MG63 (cell line): ENCODE measurements around the gene FGF6. TPM values are rescaled to one million over a fixed set of nuclear protein-coding genes. Genes with fewer than 3 reads are reported as not detected.
"Not testable (repeated sequence)": the region's sequence is repeated elsewhere in the genome, so short reads cannot be mapped to it uniquely, and the experiment has no call there.

Source experiments
- DNase-seq: peaks from one replicate; pipeline ENCODE4 v3.0.0-alpha.2; 2020
- H3K27me3 ChIP-seq: fragments of 250-450 bp; sonication (Bioruptor Pico); 2 replicates; pipeline ENCODE4 v1.5.1; 2020; ENCODE audit warnings: mild to moderate bottlenecking, moderate library complexity
- H3K36me3 ChIP-seq: fragments of 250-450 bp; sonication (Bioruptor Pico); 2 replicates; pipeline ENCODE4 v1.5.1; 2020; ENCODE audit warnings: mild to moderate bottlenecking, moderate library complexity
- H3K4me3 ChIP-seq: fragments of 250-450 bp; sonication (Bioruptor Pico); 2 replicates; pipeline ENCODE4 v1.5.1; 2020; ENCODE audit warnings: mild to moderate bottlenecking, moderate library complexity
- H3K9me3 ChIP-seq: fragments of 250-450 bp; sonication (Bioruptor Pico); 2 replicates; pipeline ENCODE4 v1.5.1; 2020; ENCODE audit warnings: mild to moderate bottlenecking, moderate library complexity
- total RNA-seq: library from RNA; depleted of rRNA; stranded (reverse); fragments of >200 nt; shearing (Covaris generic); gene quantifications from 2 replicates; pipeline ENCODE4 v1.2.3, GENCODE V29; 2014; ENCODE audit warnings: low replicate concordance; rRNA removed

Gene FGF6
- not detected in 2 replicates for total RNA-seq

- H3K36me3 ChIP-seq, result no peaks in the 10 kb centered on the region
- no peaks in the 10 kb centered on the region for H3K27me3 ChIP-seq
- no peak within 1 kb of the TSS for H3K4me3 ChIP-seq
- no peaks in the 10 kb centered on the region for H3K9me3 ChIP-seq
- DNase-seq, result no peak
These were observed at the start of gene FGF6 for GRCh38 chr12:4445156-4446101. Gene FGF6, minus strand, starts transcription at chr12:4445815. Its CDS starts 245 bp downstream, at chr12:4445570.

- no peak overlapping the region for H3K4me3 ChIP-seq
- H3K27me3 ChIP-seq, result no peaks in the 10 kb centered on the region
- H3K9me3 ChIP-seq, result no peaks in the 10 kb centered on the region
- H3K36me3 ChIP-seq, result peaks cover 13% of the 10 kb centered on the region
- DNase-seq, result no peak
These were observed 45.4 kb upstream of the FGF6 start for GRCh38 chr12:4490973-4491372.

GRCh38 chr12:4489556-4489955, 43.9 kb upstream of the FGF6 start:
- Histone ChIP-seq H3K27me3 (no peaks in the 10 kb centered on the region), H3K9me3 (no peaks in the 10 kb centered on the region), H3K4me3 (no peak overlapping the region), H3K36me3 (peaks cover 10% of the 10 kb centered on the region)
- no peak for DNase-seq

- no peak overlapping the region for H3K4me3 ChIP-seq
- peaks cover 2% of the 10 kb centered on the region; the same call in 1 of the 2 replicates for H3K9me3 ChIP-seq
- DNase-seq, result no peak
- H3K36me3 ChIP-seq, result peaks cover 10% of the 10 kb centered on the region
- no peaks in the 10 kb centered on the region for H3K27me3 ChIP-seq
These were observed 41.4 kb upstream of the FGF6 start for GRCh38 chr12:4486980-4487379.

GRCh38 chr12:4486049-4486699, 40.6 kb upstream of the FGF6 start:
- H3K4me3 ChIP-seq, result no peak overlapping the region
- H3K27me3 ChIP-seq, result no peaks in the 10 kb centered on the region
- H3K36me3 ChIP-seq, result peaks cover 10% of the 10 kb centered on the region
- H3K9me3 ChIP-seq, result peaks cover 2% of the 10 kb centered on the region
- DNase-seq, result no peak

- Histone ChIP-seq H3K9me3 (peaks cover 11% of the 10 kb centered on the region), H3K36me3 (peaks cover 7% of the 10 kb centered on the region), H3K4me3 (no peak overlapping the region), H3K27me3 (no peaks in the 10 kb centered on the region)
- no peak for DNase-seq
These were observed 38.5 kb upstream of the FGF6 start for GRCh38 chr12:4483885-4484823.

GRCh38 chr12:4482936-4483335, 37.3 kb upstream of the FGF6 start:
- H3K36me3 ChIP-seq, result no peaks in the 10 kb centered on the region
- peaks cover 16% of the 10 kb centered on the region for H3K9me3 ChIP-seq
- DNase-seq, result no peak
- H3K27me3 ChIP-seq, result no peaks in the 10 kb centered on the region
- no peak overlapping the region for H3K4me3 ChIP-seq

GRCh38 chr12:4478933-4479332, 33.3 kb upstream of the FGF6 start:
- no peaks in the 10 kb centered on the region for H3K36me3 ChIP-seq
- peaks cover 9% of the 10 kb centered on the region for H3K27me3 ChIP-seq
- no peak overlapping the region for H3K4me3 ChIP-seq
- peaks cover 16% of the 10 kb centered on the region for H3K9me3 ChIP-seq
- no peak for DNase-seq

- peaks cover 9% of the 10 kb centered on the region for H3K27me3 ChIP-seq
- no peak for DNase-seq
- peaks cover 14% of the 10 kb centered on the region; the same call in 1 of the 2 replicates for H3K9me3 ChIP-seq
These were observed 31.5 kb upstream of the FGF6 start for GRCh38 chr12:4477129-4477528.

GRCh38 chr12:4472046-4472445, 26.4 kb upstream of the FGF6 start:
- DNase-seq, result no peak
- Histone ChIP-seq H3K4me3 (no peak overlapping the region), H3K36me3 (no peaks in the 10 kb centered on the region), H3K27me3 (peaks cover 12% of the 10 kb centered on the region), H3K9me3 (no peaks in the 10 kb centered on the region)

More at GRCh38 chr12:4477129-4477528, 31.5 kb upstream of the FGF6 start:
- no peak overlapping the region for H3K4me3 ChIP-seq
- no peaks in the 10 kb centered on the region for H3K36me3 ChIP-seq

- no peak for DNase-seq
- Histone ChIP-seq H3K36me3 (no peaks in the 10 kb centered on the region), H3K9me3 (no peaks in the 10 kb centered on the region), H3K4me3 (no peak overlapping the region), H3K27me3 (peaks cover 12% of the 10 kb centered on the region)
These were observed 25.6 kb upstream of the FGF6 start for GRCh38 chr12:4471256-4471655.

GRCh38 chr12:4468994-4469393, 23.4 kb upstream of the FGF6 start:
- Histone ChIP-seq H3K27me3 (peaks cover 11% of the 10 kb centered on the region), H3K36me3 (no peaks in the 10 kb centered on the region), H3K9me3 (no peaks in the 10 kb centered on the region), H3K4me3 (no peak overlapping the region)
- no peak for DNase-seq

GRCh38 chr12:4460761-4461160, 15.1 kb upstream of the FGF6 start:
- Histone ChIP-seq H3K36me3 (no peaks in the 10 kb centered on the region), H3K27me3 (peaks cover 16% of the 10 kb centered on the region), H3K4me3 (no peak overlapping the region), H3K9me3 (no peaks in the 10 kb centered on the region)
- no peak for DNase-seq

GRCh38 chr12:4455849-4456248, 10.2 kb upstream of the FGF6 start:
- H3K27me3 ChIP-seq, H3K9me3 ChIP-seq, H3K4me3 ChIP-seq, DNase-seq, H3K36me3 ChIP-seq: not testable (repeated sequence)

GRCh38 chr12:4454315-4454860, 8.8 kb upstream of the FGF6 start:
- no peak for DNase-seq
- H3K4me3 ChIP-seq, result no peak overlapping the region
- H3K36me3 ChIP-seq, result no peaks in the 10 kb centered on the region
- no peaks in the 10 kb centered on the region; the same call in 1 of the 2 replicates for H3K27me3 ChIP-seq
- no peaks in the 10 kb centered on the region for H3K9me3 ChIP-seq

- no peak overlapping the region for H3K4me3 ChIP-seq
- H3K36me3 ChIP-seq, result no peaks in the 10 kb centered on the region
- H3K9me3 ChIP-seq, result no peaks in the 10 kb centered on the region
- DNase-seq, result no peak
- no peaks in the 10 kb centered on the region for H3K27me3 ChIP-seq
These were observed 6.1 kb upstream of the FGF6 start for GRCh38 chr12:4451694-4452093.
